HG02588 (cell line): Measurements from ENCODE around the gene PRM2.
"Not testable (repeated sequence)": the region's sequence is repeated elsewhere in the genome, so short reads cannot be mapped to it uniquely, and the experiment has no call there.

Experiments
- ATAC-seq: cut with Tn5 transposase; IDR thresholded peaks from one replicate; pipeline ENCODE4 v1.9.1; 2021; ENCODE audit warnings: mild to moderate bottlenecking, moderate library complexity; ENCODE audit not compliant: unreplicated experiment

The PRM2 gene

GRCh38 chr16:11307639-11308492 lies 31.6 kb upstream of the PRM2 start:
- ATAC-seq = no peak

- ATAC-seq = no peak
Measured at GRCh38 chr16:11306997-11307638, 30.8 kb upstream of the PRM2 start.

GRCh38 chr16:11306381-11306780 lies 30.1 kb upstream of the PRM2 start:
- ATAC-seq = no peak

- ATAC-seq = no peak
Measured at GRCh38 chr16:11303405-11304138, 27.3 kb upstream of the PRM2 start.

GRCh38 chr16:11302977-11303376 lies 26.7 kb upstream of the PRM2 start:
- no peak for ATAC-seq

GRCh38 chr16:11301645-11302501 lies 25.6 kb upstream of the PRM2 start:
- ATAC-seq = no peak

- ATAC-seq = no peak
Measured at GRCh38 chr16:11300560-11300892, 24.2 kb upstream of the PRM2 start.

GRCh38 chr16:11299865-11300559 lies 23.7 kb upstream of the PRM2 start:
- no peak for ATAC-seq

GRCh38 chr16:11298950-11299547 lies 22.8 kb upstream of the PRM2 start:
- not testable (repeated sequence) for ATAC-seq

- no peak for ATAC-seq
Measured at GRCh38 chr16:11298143-11298900, 22.0 kb upstream of the PRM2 start.

- peak; percentile 81 for ATAC-seq
Measured at GRCh38 chr16:11297492-11298142, 21.3 kb upstream of the PRM2 start.

- ATAC-seq = peak; percentile 21
Measured at GRCh38 chr16:11296706-11297491, 20.6 kb upstream of the PRM2 start.

GRCh38 chr16:11296351-11296705 lies 20.0 kb upstream of the PRM2 start:
- no peak for ATAC-seq

GRCh38 chr16:11295672-11296071 lies 19.4 kb upstream of the PRM2 start:
- no peak for ATAC-seq

- no peak for ATAC-seq
Measured at GRCh38 chr16:11292076-11292748, 15.9 kb upstream of the PRM2 start.

- no peak for ATAC-seq
Measured at GRCh38 chr16:11291091-11291703, 14.9 kb upstream of the PRM2 start.
